Measurements from ENCODE around the gene GSK3B.

DNA sequence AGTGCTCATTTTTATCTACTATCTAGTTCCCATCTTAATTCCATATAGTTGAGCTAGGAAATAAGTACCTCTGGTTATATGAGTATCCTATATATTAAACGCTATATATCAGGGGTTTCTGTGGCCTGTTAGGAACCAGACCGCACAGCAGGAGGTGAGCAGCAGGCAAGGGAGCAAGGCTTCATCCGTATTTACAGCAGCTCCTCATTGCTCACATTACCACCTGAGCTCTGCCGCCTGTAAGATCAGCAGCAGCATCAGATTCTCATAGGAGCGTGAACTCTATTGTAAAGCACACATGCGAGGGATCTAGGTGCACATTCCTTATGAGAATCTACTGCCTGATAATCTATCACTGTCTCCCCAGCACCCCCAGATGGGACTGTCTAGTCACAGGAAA is 23.0 kb downstream of the GSK3B start:
- TF ChIP-seq, protein P1, sequence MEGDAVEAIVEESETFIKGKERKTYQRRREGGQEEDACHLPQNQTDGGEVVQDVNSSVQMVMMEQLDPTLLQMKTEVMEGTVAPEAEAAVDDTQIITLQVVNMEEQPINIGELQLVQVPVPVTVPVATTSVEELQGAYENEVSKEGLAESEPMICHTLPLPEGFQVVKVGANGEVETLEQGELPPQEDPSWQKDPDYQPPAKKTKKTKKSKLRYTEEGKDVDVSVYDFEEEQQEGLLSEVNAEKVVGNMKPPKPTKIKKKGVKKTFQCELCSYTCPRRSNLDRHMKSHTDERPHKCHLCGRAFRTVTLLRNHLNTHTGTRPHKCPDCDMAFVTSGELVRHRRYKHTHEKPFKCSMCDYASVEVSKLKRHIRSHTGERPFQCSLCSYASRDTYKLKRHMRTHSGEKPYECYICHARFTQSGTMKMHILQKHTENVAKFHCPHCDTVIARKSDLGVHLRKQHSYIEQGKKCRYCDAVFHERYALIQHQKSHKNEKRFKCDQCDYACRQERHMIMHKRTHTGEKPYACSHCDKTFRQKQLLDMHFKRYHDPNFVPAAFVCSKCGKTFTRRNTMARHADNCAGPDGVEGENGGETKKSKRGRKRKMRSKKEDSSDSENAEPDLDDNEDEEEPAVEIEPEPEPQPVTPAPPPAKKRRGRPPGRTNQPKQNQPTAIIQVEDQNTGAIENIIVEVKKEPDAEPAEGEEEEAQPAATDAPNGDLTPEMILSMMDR (conservative IDR thresholded peaks at IDR 0.05; ENCODE audit: low read depth, low read length) = no peak
- no peak for TF ChIP-seq EZH2 (IDR thresholded peaks at IDR 0.05; ENCODE audit: borderline replicate concordance, low read depth, low read length, poor library complexity, severe bottlenecking)
